ENCODE data around the gene STBD1.

Gene STBD1

GRCh38 chr4:76292730-76293129 lies 13.8 kb upstream of the STBD1 start:
- TF ChIP-seq YY1 (IDR thresholded peaks at IDR 0.05; ENCODE audit: insufficient read depth, insufficient read length) (no peak), ZNF274 (IDR thresholded peaks at IDR 0.05; ENCODE audit: low read depth, low read length) (no peak), SUZ12 (IDR thresholded peaks at IDR 0.05; ENCODE audit: extremely low read depth, insufficient read depth, insufficient read length) (no peak)
- Histone ChIP-seq H3K9ac (ENCODE audit: insufficient read length, low read depth) (no peak overlapping the region), H3K27me3 (ENCODE audit: insufficient read depth, insufficient read length) (no peaks in the 10 kb centered on the region), H3K9me3 (ENCODE audit: insufficient read depth, low read length) (no peaks in the 10 kb centered on the region), H3K4me1 (ENCODE audit: insufficient read depth, insufficient read length) (no peaks in the 10 kb centered on the region), H3K36me3 (ENCODE audit: insufficient read depth, insufficient read length, low read length) (no peaks in the 10 kb centered on the region), H3K4me3 (ENCODE audit: insufficient read length, low read depth) (no peak overlapping the region)
- DNase-seq (ENCODE audit: low read depth, low spot score) = no peak

- Histone ChIP-seq H3K4me1 (ENCODE audit: insufficient read depth, insufficient read length) (no peaks in the 10 kb centered on the region), H3K36me3 (ENCODE audit: insufficient read depth, insufficient read length, low read length) (no peaks in the 10 kb centered on the region), H3K27me3 (ENCODE audit: insufficient read depth, insufficient read length) (no peaks in the 10 kb centered on the region), H3K9ac (ENCODE audit: insufficient read length, low read depth) (no peak overlapping the region), H3K9me3 (ENCODE audit: insufficient read depth, low read length) (peaks cover 8% of the 10 kb centered on the region; the same call in 1 of the 2 replicates), H3K4me3 (ENCODE audit: insufficient read length, low read depth) (no peak overlapping the region)
- TF ChIP-seq SUZ12 (IDR thresholded peaks at IDR 0.05; ENCODE audit: extremely low read depth, insufficient read depth, insufficient read length) (no peak), ZNF274 (IDR thresholded peaks at IDR 0.05; ENCODE audit: low read depth, low read length) (no peak), YY1 (IDR thresholded peaks at IDR 0.05; ENCODE audit: insufficient read depth, insufficient read length) (no peak)
- no peak for DNase-seq (ENCODE audit: low read depth, low spot score)
Observed at GRCh38 chr4:76293772-76294171, 12.8 kb upstream of the STBD1 start.

DNA sequence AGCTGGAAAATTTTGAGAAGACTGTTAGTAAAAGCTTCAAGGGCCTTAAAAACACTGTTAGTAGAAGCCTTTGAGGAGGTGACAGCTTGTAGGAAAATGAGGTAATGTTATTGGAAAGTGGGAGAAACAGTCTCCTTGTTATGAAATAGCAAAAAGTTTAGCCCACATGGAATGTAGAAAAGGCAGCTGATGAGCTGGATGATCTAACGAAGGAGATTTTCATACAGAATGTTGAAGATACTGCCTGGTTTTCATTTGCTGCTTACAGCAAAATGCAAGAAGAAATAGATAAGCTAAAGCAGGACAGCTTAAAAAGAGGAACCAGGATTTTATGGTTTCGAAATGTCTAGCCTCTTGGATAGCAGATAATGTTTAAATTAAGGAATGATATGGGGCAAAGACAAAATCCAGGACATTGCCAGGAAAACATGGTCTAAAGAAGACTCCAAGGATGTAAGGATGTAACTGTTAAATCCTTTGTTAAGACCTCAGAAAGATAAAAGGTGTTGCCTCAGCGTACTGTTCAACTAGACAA lies 10.2 kb upstream of the STBD1 start:
- DNase-seq (ENCODE audit: low read depth, low spot score) = no peak
- no peaks in the 10 kb centered on the region for H3K36me3 ChIP-seq (ENCODE audit: insufficient read depth, insufficient read length, low read length)
- TF ChIP-seq YY1 (IDR thresholded peaks at IDR 0.05; ENCODE audit: insufficient read depth, insufficient read length) (no peak), ZNF274 (IDR thresholded peaks at IDR 0.05; ENCODE audit: low read depth, low read length) (no peak), SUZ12 (IDR thresholded peaks at IDR 0.05; ENCODE audit: extremely low read depth, insufficient read depth, insufficient read length) (no peak)
- peaks cover 8% of the 10 kb centered on the region; the same call in 1 of the 2 replicates for H3K9me3 ChIP-seq (ENCODE audit: insufficient read depth, low read length)
- no peak overlapping the region for H3K4me3 ChIP-seq (ENCODE audit: insufficient read length, low read depth)
- no peak overlapping the region for H3K9ac ChIP-seq (ENCODE audit: insufficient read length, low read depth)
- H3K4me1 ChIP-seq (ENCODE audit: insufficient read depth, insufficient read length) = no peaks in the 10 kb centered on the region
- H3K27me3 ChIP-seq (ENCODE audit: insufficient read depth, insufficient read length) = no peaks in the 10 kb centered on the region

GRCh38 chr4:76298227-76298626 lies 8.3 kb upstream of the STBD1 start:
- TF ChIP-seq ZNF274 (IDR thresholded peaks at IDR 0.05; ENCODE audit: low read depth, low read length) (no peak), YY1 (IDR thresholded peaks at IDR 0.05; ENCODE audit: insufficient read depth, insufficient read length) (no peak), SUZ12 (IDR thresholded peaks at IDR 0.05; ENCODE audit: extremely low read depth, insufficient read depth, insufficient read length) (no peak)
- no peaks in the 10 kb centered on the region for H3K27me3 ChIP-seq (ENCODE audit: insufficient read depth, insufficient read length)
- peaks cover 8% of the 10 kb centered on the region; the same call in 1 of the 2 replicates for H3K9me3 ChIP-seq (ENCODE audit: insufficient read depth, low read length)
- H3K9ac ChIP-seq (ENCODE audit: insufficient read length, low read depth) = no peak overlapping the region
- no peak for DNase-seq (ENCODE audit: low read depth, low spot score)
- no peak overlapping the region for H3K4me3 ChIP-seq (ENCODE audit: insufficient read length, low read depth)
- no peaks in the 10 kb centered on the region for H3K4me1 ChIP-seq (ENCODE audit: insufficient read depth, insufficient read length)
- H3K36me3 ChIP-seq (ENCODE audit: insufficient read depth, insufficient read length, low read length) = no peaks in the 10 kb centered on the region

DNA sequence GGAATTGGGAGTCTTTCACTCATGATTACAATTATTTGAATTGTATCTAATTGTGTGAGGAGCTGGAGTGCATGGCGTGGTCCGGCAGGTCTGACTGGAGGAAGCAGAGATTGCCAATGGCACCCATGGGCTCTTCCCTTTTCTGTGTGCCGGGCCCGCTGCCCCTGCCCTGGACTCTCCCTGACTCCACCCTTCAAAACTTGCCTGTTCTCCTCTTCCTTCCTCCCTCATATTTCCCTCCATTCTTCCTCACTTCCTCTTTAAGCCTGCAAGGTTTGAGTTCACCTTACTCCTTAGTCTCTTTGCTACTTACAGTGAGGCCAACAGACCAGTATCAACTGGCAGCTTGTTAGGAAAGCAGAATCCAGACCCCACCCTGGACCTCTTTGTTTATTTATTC lies 6.5 kb upstream of the STBD1 start:
- no peak for TF ChIP-seq SUZ12 (IDR thresholded peaks at IDR 0.05; ENCODE audit: extremely low read depth, insufficient read depth, insufficient read length)
- TF ChIP-seq YY1 (IDR thresholded peaks at IDR 0.05; ENCODE audit: insufficient read depth, insufficient read length) = no peak
- no peak for TF ChIP-seq ZNF274 (IDR thresholded peaks at IDR 0.05; ENCODE audit: low read depth, low read length)

GRCh38 chr4:76301068-76301774 lies 5.3 kb upstream of the STBD1 start:
- Histone ChIP-seq H3K36me3 (ENCODE audit: insufficient read depth, insufficient read length, low read length) (no peaks in the 10 kb centered on the region), H3K27me3 (ENCODE audit: insufficient read depth, insufficient read length) (peaks cover 16% of the 10 kb centered on the region), H3K9ac (ENCODE audit: insufficient read length, low read depth) (no peak overlapping the region), H3K9me3 (ENCODE audit: insufficient read depth, low read length) (peaks cover 8% of the 10 kb centered on the region; the same call in 1 of the 2 replicates), H3K4me3 (ENCODE audit: insufficient read length, low read depth) (no peak overlapping the region), H3K4me1 (ENCODE audit: insufficient read depth, insufficient read length) (peaks cover 2% of the 10 kb centered on the region)
- DNase-seq (ENCODE audit: low read depth, low spot score) = no peak
- TF ChIP-seq SUZ12 (IDR thresholded peaks at IDR 0.05; ENCODE audit: extremely low read depth, insufficient read depth, insufficient read length) = no peak
- TF ChIP-seq ZNF274 (IDR thresholded peaks at IDR 0.05; ENCODE audit: low read depth, low read length) = no peak
- no peak for TF ChIP-seq YY1 (IDR thresholded peaks at IDR 0.05; ENCODE audit: insufficient read depth, insufficient read length)

More for the DNA sequence above, 6.5 kb upstream of the STBD1 start:
- Histone ChIP-seq H3K9me3 (ENCODE audit: insufficient read depth, low read length) (peaks cover 8% of the 10 kb centered on the region; the same call in 1 of the 2 replicates), H3K27me3 (ENCODE audit: insufficient read depth, insufficient read length) (peaks cover 4% of the 10 kb centered on the region), H3K4me3 (ENCODE audit: insufficient read length, low read depth) (no peak overlapping the region), H3K9ac (ENCODE audit: insufficient read length, low read depth) (no peak overlapping the region), H3K4me1 (ENCODE audit: insufficient read depth, insufficient read length) (no peaks in the 10 kb centered on the region), H3K36me3 (ENCODE audit: insufficient read depth, insufficient read length, low read length) (no peaks in the 10 kb centered on the region)
- no peak for DNase-seq (ENCODE audit: low read depth, low spot score)

DNA sequence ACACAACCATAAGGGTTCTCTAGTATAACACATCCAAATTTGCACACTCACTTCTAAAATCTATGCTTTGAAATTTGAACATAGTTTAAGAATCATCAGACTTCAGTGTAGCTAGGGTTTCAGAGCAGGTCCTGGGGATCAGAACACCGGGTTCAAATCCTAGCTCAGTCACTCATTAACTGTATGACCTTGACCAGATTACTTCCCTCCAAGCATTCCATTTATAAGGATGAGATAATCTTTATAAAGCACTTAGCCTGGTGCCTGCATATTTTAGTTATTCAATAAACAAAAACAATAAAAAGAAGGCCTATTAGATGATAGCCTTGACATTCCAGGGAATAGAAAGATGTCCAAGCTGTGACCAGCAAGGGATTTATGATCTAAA lies 4.8 kb upstream of the STBD1 start:
- DNase-seq (ENCODE audit: low read depth, low spot score) = no peak
- H3K4me1 ChIP-seq (ENCODE audit: insufficient read depth, insufficient read length) = peaks cover 2% of the 10 kb centered on the region
- peaks cover 8% of the 10 kb centered on the region; the same call in 1 of the 2 replicates for H3K9me3 ChIP-seq (ENCODE audit: insufficient read depth, low read length)
- TF ChIP-seq SUZ12 (IDR thresholded peaks at IDR 0.05; ENCODE audit: extremely low read depth, insufficient read depth, insufficient read length) = no peak
- no peak for TF ChIP-seq ZNF274 (IDR thresholded peaks at IDR 0.05; ENCODE audit: low read depth, low read length)
- no peak for TF ChIP-seq YY1 (IDR thresholded peaks at IDR 0.05; ENCODE audit: insufficient read depth, insufficient read length)
- no peaks in the 10 kb centered on the region for H3K36me3 ChIP-seq (ENCODE audit: insufficient read depth, insufficient read length, low read length)
- H3K9ac ChIP-seq (ENCODE audit: insufficient read length, low read depth) = no peak overlapping the region
- no peak overlapping the region for H3K4me3 ChIP-seq (ENCODE audit: insufficient read length, low read depth)
- peaks cover 16% of the 10 kb centered on the region for H3K27me3 ChIP-seq (ENCODE audit: insufficient read depth, insufficient read length)
